SJCRH30 (cell line): ENCODE measurements around the gene SPAG9. TPM values are rescaled to one million over a fixed set of nuclear protein-coding genes. Genes with fewer than 3 reads are reported as not detected.

ENCODE experiments used
- DNase-seq, 2 experiments: peaks; one replicate each; pipeline ENCODE4 v3.0.0-alpha.2; 2015 to 2020
- H3K27ac ChIP-seq: fragments of 250-450 bp; sonication (Bioruptor Pico); 2 replicates; pipeline ENCODE4 v1.5.1; 2020; ENCODE audit warnings: mild to moderate bottlenecking, moderate library complexity
- H3K27me3 ChIP-seq: fragments of 250-450 bp; sonication (Bioruptor Pico); 2 replicates; pipeline ENCODE4 v1.5.1; 2020; ENCODE audit warnings: mild to moderate bottlenecking, moderate library complexity
- H3K36me3 ChIP-seq: fragments of 250-450 bp; sonication (Bioruptor Pico); 2 replicates; pipeline ENCODE4 v1.5.1; 2020; ENCODE audit warnings: mild to moderate bottlenecking, moderate library complexity
- H3K4me1 ChIP-seq: fragments of 250-450 bp; sonication (Bioruptor Pico); 2 replicates; pipeline ENCODE4 v1.5.1; 2020; ENCODE audit warnings: mild to moderate bottlenecking, moderate library complexity
- H3K4me3 ChIP-seq: fragments of 250-450 bp; sonication (Bioruptor Pico); 2 replicates; pipeline ENCODE4 v1.5.1; 2020; ENCODE audit warnings: mild to moderate bottlenecking, moderate library complexity
- H3K9me3 ChIP-seq: fragments of 250-450 bp; sonication (Bioruptor Pico); replicated peaks from 2 replicates; pipeline ENCODE4 v1.5.1; 2020; ENCODE audit warnings: mild to moderate bottlenecking, moderate library complexity
- total RNA-seq: library from RNA; depleted of rRNA; stranded (reverse); fragments of >200 nt; shearing (Covaris generic); gene quantifications from 2 replicates; pipeline ENCODE4 v1.2.3, GENCODE V29; 2014; rRNA removed

Gene SPAG9, protein sequence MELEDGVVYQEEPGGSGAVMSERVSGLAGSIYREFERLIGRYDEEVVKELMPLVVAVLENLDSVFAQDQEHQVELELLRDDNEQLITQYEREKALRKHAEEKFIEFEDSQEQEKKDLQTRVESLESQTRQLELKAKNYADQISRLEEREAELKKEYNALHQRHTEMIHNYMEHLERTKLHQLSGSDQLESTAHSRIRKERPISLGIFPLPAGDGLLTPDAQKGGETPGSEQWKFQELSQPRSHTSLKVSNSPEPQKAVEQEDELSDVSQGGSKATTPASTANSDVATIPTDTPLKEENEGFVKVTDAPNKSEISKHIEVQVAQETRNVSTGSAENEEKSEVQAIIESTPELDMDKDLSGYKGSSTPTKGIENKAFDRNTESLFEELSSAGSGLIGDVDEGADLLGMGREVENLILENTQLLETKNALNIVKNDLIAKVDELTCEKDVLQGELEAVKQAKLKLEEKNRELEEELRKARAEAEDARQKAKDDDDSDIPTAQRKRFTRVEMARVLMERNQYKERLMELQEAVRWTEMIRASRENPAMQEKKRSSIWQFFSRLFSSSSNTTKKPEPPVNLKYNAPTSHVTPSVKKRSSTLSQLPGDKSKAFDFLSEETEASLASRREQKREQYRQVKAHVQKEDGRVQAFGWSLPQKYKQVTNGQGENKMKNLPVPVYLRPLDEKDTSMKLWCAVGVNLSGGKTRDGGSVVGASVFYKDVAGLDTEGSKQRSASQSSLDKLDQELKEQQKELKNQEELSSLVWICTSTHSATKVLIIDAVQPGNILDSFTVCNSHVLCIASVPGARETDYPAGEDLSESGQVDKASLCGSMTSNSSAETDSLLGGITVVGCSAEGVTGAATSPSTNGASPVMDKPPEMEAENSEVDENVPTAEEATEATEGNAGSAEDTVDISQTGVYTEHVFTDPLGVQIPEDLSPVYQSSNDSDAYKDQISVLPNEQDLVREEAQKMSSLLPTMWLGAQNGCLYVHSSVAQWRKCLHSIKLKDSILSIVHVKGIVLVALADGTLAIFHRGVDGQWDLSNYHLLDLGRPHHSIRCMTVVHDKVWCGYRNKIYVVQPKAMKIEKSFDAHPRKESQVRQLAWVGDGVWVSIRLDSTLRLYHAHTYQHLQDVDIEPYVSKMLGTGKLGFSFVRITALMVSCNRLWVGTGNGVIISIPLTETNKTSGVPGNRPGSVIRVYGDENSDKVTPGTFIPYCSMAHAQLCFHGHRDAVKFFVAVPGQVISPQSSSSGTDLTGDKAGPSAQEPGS (N-terminal part only)
- 35.6 and 42.8 TPM in 2 replicates for total RNA-seq

DNA sequence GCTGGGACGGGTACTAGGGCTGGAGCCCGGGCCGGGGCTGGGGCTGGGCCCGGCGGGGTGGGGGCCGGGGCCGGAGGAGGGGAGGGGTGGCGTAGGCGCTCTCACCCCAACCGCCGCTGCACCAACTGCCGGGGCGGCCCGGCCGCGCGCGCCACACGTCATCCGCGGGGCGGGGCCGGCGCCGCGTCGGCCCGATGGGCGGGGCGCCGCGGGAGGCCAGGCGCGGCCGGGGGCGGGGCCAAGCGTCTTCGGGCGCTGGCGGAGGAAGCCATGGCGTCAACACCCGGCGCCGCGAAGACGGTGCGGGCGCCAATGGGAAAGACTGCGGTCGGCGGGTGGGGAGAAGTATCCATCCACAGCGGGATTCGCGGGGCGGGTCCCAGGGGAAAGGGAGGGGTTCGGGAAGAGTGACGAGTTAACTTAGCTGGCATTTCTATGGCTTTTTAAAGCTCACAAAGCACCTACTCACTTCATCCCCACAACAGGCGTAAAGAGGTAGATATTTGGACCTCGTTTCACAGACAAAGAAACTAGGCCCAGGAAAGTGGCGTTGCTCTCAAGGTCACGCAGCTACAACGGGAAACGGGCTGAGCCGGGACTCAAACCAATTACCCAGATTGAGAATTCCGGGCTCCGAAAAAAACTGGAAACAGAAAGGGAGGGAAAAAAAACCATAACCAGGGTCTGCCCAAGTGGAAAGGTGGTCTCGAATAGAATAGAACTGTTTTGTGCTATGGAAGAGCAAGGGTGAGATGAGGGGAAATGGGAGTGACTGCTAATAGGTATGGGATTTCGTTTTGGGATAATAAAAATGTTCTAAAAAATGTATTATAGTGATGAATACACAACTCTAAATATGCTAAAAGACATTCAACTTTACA, at the start of gene SPAG9:
TSS of gene SPAG9 (minus strand) at position 130 of the 881 bp plus-strand sequence. CDS start 212 bp downstream, outside the sequence.
- Histone ChIP-seq H3K4me3 (peak within 1 kb of the TSS; percentile 74), H3K9me3 (no peaks in the 10 kb centered on the region), H3K4me1 (no peaks in the 10 kb centered on the region), H3K27ac (peak within 1 kb of the TSS; percentile 94), H3K36me3 (no peaks in the 10 kb centered on the region), H3K27me3 (no peaks in the 10 kb centered on the region)
- DNase-seq: peak; percentile 95 to 96

DNA sequence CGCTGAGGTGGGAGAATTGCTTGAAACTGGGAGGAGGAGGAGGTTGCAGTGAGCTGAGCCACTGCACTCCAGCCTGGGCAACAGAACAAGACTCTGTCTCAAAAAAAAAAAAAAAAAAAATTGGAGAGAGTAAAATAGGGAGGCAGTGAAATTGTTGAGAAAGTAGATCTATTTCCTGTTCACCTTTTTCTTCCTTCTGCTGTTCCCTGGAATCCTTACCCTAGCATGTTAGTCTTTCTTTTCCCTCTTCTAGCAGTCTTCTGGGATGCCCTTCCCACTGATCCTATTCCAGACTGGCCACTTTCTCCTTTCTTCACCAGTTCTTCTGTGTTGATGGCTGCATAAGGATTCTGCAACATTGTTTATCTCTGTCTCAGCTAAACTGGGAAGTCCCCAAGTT, 48.7 kb upstream of the SPAG9 start:
- Histone ChIP-seq H3K9me3 (no peaks in the 10 kb centered on the region), H3K36me3 (peaks cover 45% of the 10 kb centered on the region)

DNA sequence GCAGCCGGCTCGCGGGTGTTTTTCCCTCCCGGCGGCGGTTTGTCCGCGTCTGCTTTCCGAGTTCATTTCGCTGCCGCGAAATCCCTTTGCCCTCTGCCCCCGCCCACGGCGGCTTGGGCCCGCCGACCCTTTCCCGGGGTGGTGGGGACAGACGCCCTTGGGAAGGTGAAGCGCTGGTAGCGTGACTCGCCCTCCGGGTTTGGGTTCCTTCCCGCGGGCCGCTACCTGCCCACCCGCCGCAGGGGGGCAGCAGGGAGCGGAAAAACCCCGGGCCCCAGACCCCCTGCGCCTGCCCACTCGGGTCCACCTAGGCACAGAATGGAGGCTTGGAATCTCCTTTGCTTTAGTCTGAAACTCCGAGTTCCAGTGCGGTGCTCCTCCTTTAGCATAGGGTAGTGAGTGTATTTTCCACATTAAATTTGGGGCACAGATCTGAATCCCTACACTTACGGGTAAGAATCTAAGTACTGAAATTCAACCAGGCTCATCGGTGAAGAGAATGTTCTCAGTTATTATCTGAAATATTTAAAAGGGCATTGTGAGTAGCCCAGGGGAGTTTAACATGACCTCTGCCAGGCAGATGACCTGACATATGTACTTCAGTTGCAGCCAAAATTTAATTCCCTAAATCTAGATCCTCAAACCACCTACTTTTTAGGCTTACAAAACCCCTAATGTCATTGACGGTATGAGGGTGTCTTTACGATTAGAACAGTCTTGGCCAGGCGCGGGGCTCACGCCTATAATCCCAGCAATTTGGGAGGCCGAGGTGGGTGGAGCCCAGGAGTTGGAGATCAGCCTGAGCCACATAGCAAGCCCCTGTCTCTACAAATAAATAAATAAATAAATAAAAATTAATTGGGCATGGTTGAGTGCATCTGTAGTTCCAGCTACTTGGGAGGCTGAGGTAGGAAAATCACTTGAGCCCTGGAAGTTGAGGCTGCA, 46.6 kb upstream of the SPAG9 start:
- Histone ChIP-seq H3K27ac (peak overlapping the region; percentile 84), H3K9me3 (no peaks in the 10 kb centered on the region), H3K4me1 (no peaks in the 10 kb centered on the region), H3K36me3 (peaks cover 51% of the 10 kb centered on the region), H3K27me3 (no peaks in the 10 kb centered on the region), H3K4me3 (peak overlapping the region; percentile 91)
- peak; percentile 68 to 79 for DNase-seq

More for the DNA sequence above, 48.7 kb upstream of the SPAG9 start:
- Histone ChIP-seq H3K27me3 (no peaks in the 10 kb centered on the region), H3K4me3 (no peak overlapping the region), H3K27ac (no peak overlapping the region), H3K4me1 (no peaks in the 10 kb centered on the region)
- no peak for DNase-seq

DNA sequence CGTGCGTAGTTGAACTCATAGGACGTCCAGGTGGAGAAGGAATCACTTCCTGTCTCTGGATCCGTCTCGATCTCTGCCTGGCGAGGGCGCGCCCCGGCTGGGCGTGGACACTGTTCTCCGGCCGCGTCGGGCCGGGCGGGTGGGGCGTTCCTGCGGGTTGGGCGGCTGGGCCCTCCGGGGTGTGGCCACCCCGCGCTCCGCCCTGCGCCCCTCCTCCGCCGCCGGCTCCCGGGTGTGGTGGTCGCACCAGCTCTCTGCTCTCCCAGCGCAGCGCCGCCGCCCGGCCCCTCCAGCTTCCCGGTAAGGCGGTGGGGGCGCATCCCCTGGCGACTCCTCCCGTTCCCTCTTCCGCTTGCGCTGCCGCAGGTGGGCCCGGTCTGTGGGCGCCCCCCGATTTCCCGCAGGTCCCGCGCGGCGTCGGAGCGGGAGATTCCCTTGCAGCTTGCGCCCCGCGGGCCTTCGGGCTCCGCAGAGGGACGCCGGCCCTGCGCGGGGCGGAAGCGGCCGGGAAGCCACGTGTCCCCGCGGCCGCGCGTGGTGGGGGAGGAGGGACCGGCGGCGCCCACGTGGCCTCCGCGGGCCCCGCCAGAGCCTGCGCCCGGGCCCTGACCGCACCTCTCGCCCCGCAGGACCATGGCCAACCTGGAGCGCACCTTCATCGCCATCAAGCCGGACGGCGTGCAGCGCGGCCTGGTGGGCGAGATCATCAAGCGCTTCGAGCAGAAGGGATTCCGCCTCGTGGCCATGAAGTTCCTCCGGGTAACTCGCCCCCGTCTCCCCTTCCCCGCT, 45.7 kb upstream of the SPAG9 start, which contains the start of gene NME2:
TSS of gene NME2 (plus strand) at position 214 of the 789 bp plus-strand sequence. CDS start at position 634, 420 bp downstream.
- H3K27me3 ChIP-seq: no peaks in the 10 kb centered on the region
- H3K4me3 ChIP-seq: peak within 1 kb of the TSS; percentile 91
- no peaks in the 10 kb centered on the region for H3K9me3 ChIP-seq
- no peaks in the 10 kb centered on the region for H3K4me1 ChIP-seq
- H3K27ac ChIP-seq: peak within 1 kb of the TSS; percentile 84
- DNase-seq: peak; percentile 86 to 88
- peaks cover 50% of the 10 kb centered on the region for H3K36me3 ChIP-seq

DNA sequence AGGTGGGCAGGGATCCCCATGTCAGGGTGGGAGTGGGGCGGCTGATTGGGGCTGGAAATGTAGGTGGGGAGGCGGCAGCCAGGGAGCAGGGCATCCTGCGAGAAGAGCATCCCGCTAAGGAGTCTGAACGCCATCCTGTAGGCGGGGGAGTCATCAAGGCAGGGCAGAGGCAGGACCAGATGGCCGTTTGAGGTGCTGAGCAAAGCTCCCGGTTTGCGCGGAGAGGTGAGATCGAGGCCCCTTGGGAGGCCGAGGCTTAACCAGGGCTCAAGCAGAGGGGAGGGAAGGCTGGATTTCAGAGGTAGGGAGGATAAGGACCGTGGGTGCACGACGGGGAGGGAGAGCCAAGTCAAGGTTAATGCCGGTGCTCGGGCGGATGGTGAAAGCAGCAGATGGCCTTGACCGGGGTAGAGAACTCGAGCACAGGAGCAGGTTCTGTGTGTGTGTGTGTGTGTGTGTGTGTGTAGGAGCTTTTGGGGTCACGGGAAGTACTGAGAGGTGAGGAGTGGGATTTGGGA, 45.1 kb upstream of the SPAG9 start:
- no peaks in the 10 kb centered on the region for H3K27me3 ChIP-seq
- H3K36me3 ChIP-seq: peaks cover 50% of the 10 kb centered on the region
- H3K4me3 ChIP-seq: peak overlapping the region; percentile 91
- H3K9me3 ChIP-seq: no peaks in the 10 kb centered on the region
- no peak overlapping the region for H3K27ac ChIP-seq
- DNase-seq: no peak
- H3K4me1 ChIP-seq: no peaks in the 10 kb centered on the region

DNA sequence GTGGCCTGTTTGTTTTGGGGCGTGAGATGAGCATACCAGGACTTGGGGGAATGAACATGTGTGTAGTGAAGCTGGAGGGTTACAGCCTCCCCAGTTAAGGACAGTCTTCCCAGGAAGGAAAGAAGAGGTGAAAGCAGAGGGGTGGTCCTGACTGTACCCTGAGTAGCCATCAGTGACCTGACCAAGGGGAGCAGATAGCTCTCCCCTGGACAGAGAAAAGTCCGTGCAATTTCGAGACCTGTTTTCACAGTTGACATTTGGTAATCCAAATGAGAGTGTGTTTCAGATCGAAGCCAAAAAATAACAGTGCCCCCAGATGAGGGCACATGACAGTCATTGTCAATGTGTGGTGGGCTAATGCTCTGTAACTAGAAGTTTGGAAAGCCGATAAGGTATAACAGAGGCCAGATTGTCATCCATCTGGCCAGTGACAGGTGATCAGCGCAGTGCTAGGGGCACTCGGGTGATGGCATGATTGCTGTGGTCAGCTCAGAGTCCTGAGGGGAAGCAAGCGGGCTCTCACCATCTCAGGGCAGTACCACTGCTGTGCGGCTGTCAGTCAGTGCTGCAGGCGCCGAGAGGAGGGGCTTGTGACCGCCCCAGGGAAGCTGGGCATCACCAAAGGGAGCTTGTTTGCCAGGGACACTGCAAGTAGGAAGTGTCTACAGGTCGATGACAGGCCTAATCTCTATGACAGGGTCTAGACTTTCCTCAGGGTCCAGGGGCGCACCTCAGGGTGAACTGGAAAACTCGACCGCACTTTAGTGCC, 44.4 kb upstream of the SPAG9 start:
- Histone ChIP-seq H3K36me3 (peaks cover 49% of the 10 kb centered on the region), H3K9me3 (no peaks in the 10 kb centered on the region), H3K27ac (no peak overlapping the region), H3K4me3 (peak overlapping the region; percentile 91), H3K4me1 (no peaks in the 10 kb centered on the region), H3K27me3 (no peaks in the 10 kb centered on the region)
- peak in 1 of 2 experiments; percentile 17 for DNase-seq

DNA sequence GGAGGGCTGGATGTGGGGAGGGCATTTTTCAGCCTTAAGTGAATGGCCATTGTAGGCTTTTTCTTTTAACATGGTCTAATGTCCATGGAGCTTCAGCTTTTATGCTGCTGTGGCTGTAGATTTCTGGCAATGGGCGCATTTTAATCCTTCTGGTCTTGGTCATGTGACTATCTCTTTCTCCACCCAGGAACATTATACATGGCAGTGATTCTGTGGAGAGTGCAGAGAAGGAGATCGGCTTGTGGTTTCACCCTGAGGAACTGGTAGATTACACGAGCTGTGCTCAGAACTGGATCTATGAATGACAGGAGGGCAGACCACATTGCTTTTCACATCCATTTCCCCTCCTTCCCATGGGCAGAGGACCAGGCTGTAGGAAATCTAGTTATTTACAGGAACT, 40.9 kb upstream of the SPAG9 start:
- Histone ChIP-seq H3K27ac (no peak overlapping the region), H3K36me3 (peaks cover 56% of the 10 kb centered on the region), H3K9me3 (no peaks in the 10 kb centered on the region), H3K4me1 (no peaks in the 10 kb centered on the region), H3K27me3 (no peaks in the 10 kb centered on the region), H3K4me3 (no peak overlapping the region)
- DNase-seq: no peak

DNA sequence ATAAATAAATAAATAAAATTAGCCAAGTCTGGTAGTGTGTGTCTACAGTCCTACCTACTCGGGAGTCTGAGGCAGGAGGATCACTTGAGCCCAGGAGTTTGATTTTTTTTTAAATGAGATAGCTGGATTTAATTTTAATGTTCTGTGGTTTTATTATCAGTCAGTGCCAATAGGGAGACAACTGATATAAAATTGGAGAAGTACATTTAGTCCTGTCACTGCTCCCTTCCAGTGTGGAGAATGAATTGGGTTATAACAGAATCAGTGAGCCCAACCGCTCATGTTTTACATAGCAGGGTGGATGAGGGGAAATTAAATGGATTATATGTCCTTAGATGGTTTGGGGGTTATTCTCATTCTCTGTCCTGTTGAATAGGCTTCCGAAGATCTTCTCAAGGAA, 38.9 kb upstream of the SPAG9 start:
- DNase-seq: no peak
- Histone ChIP-seq H3K4me1 (no peaks in the 10 kb centered on the region), H3K36me3 (peaks cover 65% of the 10 kb centered on the region), H3K9me3 (no peaks in the 10 kb centered on the region), H3K4me3 (no peak overlapping the region), H3K27ac (no peak overlapping the region), H3K27me3 (no peaks in the 10 kb centered on the region)

DNA sequence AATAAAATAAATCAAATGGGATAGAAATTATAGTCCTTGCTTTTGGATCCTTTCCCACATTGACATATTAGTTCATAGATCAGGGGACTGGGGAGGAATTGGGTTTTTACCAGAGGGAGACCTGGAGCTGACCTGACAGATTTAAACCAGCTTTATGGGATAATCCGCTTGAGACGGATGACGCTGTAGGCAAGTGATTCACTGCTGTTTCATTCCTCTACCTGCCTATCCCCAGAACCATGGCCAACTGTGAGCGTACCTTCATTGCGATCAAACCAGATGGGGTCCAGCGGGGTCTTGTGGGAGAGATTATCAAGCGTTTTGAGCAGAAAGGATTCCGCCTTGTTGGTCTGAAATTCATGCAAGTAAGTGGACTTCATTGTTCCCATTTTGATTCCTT, 34.7 kb upstream of the SPAG9 start:
- H3K9me3 ChIP-seq: no peaks in the 10 kb centered on the region
- peaks cover 40% of the 10 kb centered on the region for H3K36me3 ChIP-seq
- DNase-seq: no peak
- no peaks in the 10 kb centered on the region for H3K27me3 ChIP-seq
- H3K27ac ChIP-seq: no peak overlapping the region
- no peak overlapping the region for H3K4me3 ChIP-seq
- no peaks in the 10 kb centered on the region for H3K4me1 ChIP-seq

DNA sequence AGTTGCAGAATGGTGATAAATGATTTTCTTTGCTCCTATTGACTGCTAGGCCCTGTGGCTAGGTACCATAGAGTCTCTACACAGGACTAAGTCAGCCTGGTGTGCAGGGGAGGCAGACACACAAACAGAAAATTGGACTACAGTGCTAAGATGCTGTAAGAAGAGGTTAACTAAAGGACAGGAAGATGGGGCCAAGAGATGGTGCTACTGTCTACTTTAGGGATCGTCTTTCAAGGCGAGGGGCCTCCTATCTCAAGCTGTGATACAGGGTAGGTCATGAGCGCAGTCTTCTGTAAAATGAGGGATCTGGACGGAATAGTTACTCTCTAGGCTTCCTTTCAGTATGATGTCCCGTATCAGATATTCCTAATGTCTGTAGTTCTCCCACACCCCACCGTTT, 33.5 kb upstream of the SPAG9 start:
- peak in 1 of 2 experiments; percentile 24 for DNase-seq

DNA sequence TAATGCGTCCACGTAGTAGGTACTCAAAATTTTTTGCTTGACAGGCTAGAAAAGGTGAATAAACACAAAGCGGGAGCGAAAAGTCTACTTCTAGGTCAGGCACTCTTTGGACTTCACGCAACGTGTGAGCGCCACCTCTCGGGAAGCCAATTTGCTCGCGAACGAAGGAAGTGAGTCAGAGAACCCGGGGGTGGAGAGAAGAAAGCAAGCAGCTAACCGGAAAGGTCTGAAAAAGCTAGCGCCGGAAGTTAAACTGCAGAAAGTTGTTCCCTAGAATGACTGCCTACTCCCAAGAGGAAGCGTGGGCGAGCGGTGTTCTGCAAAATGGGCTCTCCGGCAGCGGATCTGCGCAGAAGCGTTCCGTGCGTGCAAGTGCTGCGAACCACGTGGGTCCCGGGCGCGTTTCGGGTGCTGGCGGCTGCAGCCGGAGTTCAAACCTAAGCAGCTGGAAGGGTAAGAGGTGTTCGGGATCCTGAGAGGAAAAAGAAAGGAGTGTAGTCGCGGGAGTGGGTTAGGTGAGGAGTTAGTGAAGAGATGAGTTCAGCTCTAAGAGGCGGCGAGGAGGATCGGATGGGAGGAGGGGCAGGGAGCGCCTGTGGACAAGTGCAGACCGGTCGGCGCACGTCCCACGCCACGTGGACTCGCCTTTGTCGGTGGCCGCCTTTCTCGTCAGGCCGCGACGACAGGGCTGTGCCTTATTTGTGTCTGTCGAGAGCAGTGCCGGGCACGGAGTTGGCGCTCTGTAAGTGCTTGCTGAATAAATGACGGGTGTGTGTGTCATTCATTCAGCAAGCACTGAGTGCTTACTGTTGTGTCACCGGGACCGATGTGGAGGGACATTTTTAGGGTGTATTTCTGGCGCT, 32.8 kb upstream of the SPAG9 start, which contains the start of gene NME1:
TSS of gene NME1 (plus strand) at position 350 of the 863 bp plus-strand sequence. CDS start 2,096 bp downstream, outside the sequence.
- no peaks in the 10 kb centered on the region for H3K9me3 ChIP-seq
- H3K4me1 ChIP-seq: no peaks in the 10 kb centered on the region
- peak within 1 kb of the TSS; percentile 73 for H3K27ac ChIP-seq
- H3K36me3 ChIP-seq: peaks cover 23% of the 10 kb centered on the region
- H3K4me3 ChIP-seq: peak within 1 kb of the TSS; percentile 86
- no peaks in the 10 kb centered on the region for H3K27me3 ChIP-seq
- peak; percentile 96 to 98 for DNase-seq

More for the DNA sequence above, 33.5 kb upstream of the SPAG9 start:
- Histone ChIP-seq H3K4me1 (no peaks in the 10 kb centered on the region), H3K4me3 (peak overlapping the region; percentile 86), H3K27me3 (no peaks in the 10 kb centered on the region), H3K27ac (peak overlapping the region; percentile 73), H3K9me3 (no peaks in the 10 kb centered on the region), H3K36me3 (peaks cover 29% of the 10 kb centered on the region)
